HEK293 (cell line): Measurements from ENCODE around the gene MAGEF1.

Experiments
- CTCF ChIP-seq: fragments of 450-650 bp; formaldehyde crosslinking; IDR thresholded peaks from 2 replicates; pipeline ENCODE4 v1.5.1; 2016; ENCODE audit warnings: missing biosample characterization, missing genetic modification characterization
- KLF17 ChIP-seq: fragments of 450-650 bp; formaldehyde crosslinking; IDR thresholded peaks from 2 replicates; pipeline ENCODE4 v1.5.1; 2016; ENCODE audit warnings: missing biosample characterization, missing genetic modification characterization
- PBX3 ChIP-seq: sonication (generic); formaldehyde crosslinking; IDR thresholded peaks from 2 replicates; pipeline ENCODE4 v1.8.1; 2022; ENCODE audit warnings: mild to moderate bottlenecking, moderate library complexity, missing genetic modification reagents
- ZNF140 ChIP-seq: fragments of 450-650 bp; formaldehyde crosslinking; IDR thresholded peaks from 2 replicates; pipeline ENCODE4 v1.5.1; 2016; ENCODE audit warnings: missing biosample characterization, missing genetic modification characterization
- ZNF292 ChIP-seq: fragments of 450-650 bp; formaldehyde crosslinking; IDR thresholded peaks from 2 replicates; pipeline ENCODE4 v1.5.1; 2016; ENCODE audit warnings: low read depth, missing biosample characterization, missing genetic modification characterization, borderline replicate concordance
- ZNF433 ChIP-seq: fragments of 450-650 bp; formaldehyde crosslinking; IDR thresholded peaks from 2 replicates; pipeline ENCODE4 v1.5.1; 2016; ENCODE audit warnings: missing biosample characterization, missing genetic modification characterization, low read depth
- ZNF571 ChIP-seq: fragments of 450-650 bp; formaldehyde crosslinking; IDR thresholded peaks from 2 replicates; pipeline ENCODE4 v1.5.0; 2017; ENCODE audit warnings: missing biosample characterization, missing genetic modification characterization
- ZNF658 ChIP-seq: fragments of 450-650 bp; formaldehyde crosslinking; IDR thresholded peaks from 2 replicates; pipeline ENCODE4; 2016; ENCODE audit warnings: missing biosample characterization, missing genetic modification characterization
- ZNF76 ChIP-seq: fragments of 450-650 bp; formaldehyde crosslinking; IDR thresholded peaks from 2 replicates; pipeline ENCODE4; 2016; ENCODE audit warnings: low read depth, missing biosample characterization, missing genetic modification characterization, borderline replicate concordance

GRCh38 chr3:184669578-184669977 is 42.3 kb downstream of the MAGEF1 start:
- TF ChIP-seq CTCF (tag by site-specific recombination) = no peak
- TF ChIP-seq ZNF571 = no peak
- TF ChIP-seq ZNF140 (tag by site-specific recombination) = no peak
- TF ChIP-seq ZNF292 (tag by site-specific recombination) = no peak
- TF ChIP-seq ZNF76 (tag by site-specific recombination) = no peak
- TF ChIP-seq ZNF433 = no peak
- TF ChIP-seq PBX3 (CRISPR knock-in tag) = no peak
- TF ChIP-seq ZNF658 = no peak
- TF ChIP-seq KLF17 (tag by site-specific recombination) = no peak
